HG03469 (cell line): ENCODE data around the gene CARD11.

ENCODE experiments used
- ATAC-seq: cut with Tn5 transposase; IDR thresholded peaks from one replicate; pipeline ENCODE4 v1.9.1; 2021; ENCODE audit warnings: mild to moderate bottlenecking, moderate library complexity, moderate number of reproducible peaks; ENCODE audit not compliant: unreplicated experiment

The CARD11 gene

DNA sequence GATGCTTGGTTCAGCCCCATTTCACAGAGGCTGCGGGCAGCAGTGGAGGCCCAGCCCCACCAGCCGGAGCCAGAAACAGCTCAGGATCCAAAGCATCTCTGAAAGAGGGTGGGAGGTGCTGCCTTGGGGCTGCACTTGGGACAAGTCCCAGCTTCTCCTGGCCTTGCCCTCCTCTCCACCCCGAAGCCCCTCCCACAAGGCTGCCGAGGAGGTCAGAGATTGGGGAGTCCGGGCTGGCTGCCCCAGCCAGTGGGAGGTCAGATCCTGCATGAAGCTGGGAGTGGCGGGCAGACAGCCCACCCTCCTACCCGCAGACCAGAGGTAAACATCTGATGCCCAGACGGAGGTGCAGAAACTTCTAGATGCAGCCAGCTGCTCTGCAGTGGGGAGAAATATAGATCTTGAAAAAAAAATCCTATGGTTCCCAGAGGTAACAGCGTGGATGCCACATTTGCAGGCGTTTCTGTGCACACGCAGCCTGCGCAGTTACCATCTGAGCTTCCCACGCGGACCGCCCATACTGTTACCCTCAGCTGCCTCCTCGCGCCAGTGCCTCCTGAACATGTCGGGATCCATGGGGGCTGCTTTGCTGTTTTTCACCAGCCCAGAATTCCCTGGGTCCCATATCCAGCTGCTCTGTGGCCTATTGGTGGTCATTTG is 162.7 kb downstream of the CARD11 start:
- no peak for ATAC-seq

DNA sequence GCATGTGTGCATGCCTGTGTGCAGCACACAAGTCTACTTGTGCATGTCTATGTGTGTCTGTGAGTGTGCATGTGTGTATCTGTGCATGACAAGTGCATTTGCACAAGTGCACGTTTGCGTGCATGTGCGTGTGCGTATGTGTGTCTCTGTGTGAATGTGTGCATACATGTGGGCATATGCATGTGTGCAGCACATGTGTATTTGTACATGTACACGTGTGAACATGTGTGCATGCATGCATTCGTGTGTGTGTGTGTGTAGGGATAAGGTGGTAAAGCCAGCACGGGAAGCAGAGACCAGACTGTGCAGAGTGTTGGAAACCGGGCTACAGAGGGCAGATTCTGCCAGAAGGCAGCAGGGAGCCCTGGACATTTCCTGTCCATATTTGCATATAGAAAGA is 163.6 kb downstream of the CARD11 start:
- ATAC-seq: no peak

DNA sequence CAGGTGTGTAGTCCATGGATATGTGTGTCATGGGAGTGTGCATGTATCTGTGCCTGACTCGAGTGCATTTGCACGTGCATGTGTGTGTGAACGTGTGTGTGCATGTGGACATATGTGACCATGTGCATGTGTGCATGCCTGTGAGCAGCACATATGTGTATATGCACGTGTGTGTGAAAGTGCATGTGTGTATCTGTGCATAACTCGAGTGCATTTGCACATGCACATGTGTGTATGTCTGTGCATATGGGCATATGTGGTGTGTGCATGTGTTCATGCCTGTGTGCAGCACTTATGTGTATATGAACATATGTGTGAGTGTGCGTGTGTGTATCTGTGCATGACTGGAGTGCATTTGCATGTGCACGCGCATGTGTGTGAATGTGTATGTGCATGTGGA is 164.3 kb downstream of the CARD11 start:
- no peak for ATAC-seq

DNA sequence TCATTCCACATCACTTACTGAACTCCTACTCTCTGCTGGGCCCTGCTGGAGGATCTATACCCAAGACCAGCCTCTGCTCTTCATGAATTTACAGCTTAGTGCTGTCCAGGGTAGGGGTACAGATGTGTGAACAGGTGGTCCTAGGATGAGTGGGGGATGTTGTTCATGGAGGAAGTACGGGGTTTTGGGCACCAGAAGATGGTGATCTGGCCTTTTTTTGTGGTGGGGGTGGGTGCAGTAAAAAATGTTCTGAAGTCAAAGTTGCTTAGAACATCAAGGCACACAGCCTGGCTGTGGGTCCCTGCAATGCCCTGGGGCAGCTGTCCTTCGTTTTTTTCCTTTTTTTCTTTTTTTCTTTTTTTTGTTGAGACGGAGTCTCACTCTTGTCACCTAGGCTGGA is 165.4 kb downstream of the CARD11 start:
- ATAC-seq: no peak

DNA sequence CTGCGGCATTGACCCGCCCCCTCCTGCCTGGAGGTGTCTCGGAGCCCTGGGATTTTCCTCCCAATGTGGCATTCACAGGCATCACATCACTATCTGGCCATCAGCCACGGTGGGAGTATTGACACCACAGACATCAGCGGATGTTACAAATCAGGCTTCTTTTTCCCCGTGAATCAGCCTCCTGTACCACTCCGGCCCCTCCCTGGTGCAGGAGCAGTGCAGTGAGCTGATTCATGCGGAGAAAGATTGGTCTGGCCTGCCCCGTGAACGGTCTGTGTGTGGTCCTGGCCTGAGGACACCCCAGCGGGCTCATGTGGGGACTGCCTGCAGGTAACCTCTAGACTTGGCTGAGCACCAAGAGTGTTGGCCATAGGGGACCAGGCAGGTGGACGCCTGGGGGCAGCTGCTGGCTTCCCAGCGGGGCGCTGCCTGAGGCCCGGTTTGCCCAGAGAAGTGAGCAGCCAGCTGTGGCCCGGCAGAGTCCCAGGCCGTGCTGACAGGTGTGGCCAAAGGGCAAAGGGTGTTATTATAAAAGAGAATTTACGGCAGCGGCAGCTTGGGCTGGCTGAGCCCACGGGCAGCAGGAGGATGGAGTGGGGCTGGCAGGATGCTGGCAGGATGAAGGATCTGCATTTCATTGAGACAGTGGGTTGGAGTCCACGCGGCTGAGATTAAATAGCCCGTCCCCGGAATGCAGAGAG is 167.5 kb downstream of the CARD11 start:
- no peak for ATAC-seq

DNA sequence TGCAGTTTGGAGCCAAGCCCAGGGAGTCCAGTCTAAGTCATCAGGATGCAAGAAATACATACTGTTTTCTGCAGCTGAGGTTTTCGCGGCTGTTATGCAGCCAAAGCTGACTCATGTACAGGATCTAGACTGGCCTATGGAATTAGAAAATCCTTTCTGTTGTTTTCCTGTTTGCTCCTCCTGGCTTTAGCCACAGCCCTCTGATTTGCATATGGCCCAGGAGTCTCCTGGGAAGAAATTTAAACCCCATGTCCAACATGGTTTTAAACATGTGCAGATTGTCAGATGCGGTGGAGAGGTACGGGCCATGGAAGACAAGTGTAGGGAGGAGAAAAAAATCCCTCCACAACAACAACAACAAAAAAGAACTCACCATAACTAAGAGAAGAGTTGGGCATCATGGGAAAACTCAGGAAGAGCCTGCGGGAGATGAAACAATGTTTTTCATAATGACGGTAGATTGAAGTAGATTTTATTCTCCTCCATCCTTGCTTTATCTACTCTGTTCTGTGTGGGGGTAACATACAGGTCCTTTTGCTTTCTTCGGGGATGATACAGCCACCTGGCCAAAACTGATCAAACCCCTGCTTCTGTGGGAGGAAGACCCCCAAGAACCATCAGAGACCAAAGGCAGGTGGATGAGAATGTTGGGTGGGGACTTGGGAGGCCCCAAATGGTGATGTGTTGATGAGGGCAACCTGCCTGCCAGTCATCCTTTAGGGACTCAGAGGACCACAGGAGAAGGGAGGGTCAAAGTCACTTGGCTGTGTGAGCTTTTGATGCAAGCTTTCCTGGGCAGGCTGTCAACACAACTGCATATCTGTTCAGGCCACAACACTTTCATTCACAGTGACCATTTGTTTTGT is 169.7 kb downstream of the CARD11 start:
- ATAC-seq: no peak

DNA sequence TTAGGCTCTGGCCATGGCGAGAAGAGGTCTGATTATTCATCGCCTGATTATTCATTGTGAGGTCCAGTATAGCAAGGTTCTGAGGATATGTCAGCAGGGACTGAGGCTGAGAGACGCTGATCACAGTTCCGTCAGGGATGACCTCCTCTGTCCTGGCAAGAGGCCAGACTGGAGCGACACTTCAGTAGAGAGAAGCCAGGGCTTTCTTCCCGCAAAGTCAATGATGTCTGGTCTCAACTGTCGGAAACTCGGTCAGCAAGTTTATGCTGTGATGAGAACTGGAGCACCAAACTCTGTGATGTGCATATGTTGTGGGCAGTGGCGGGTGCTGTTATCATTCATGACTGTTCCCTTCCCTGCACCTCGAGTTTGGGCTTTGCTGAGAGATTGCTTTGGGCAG is 170.5 kb downstream of the CARD11 start:
- ATAC-seq: no peak

DNA sequence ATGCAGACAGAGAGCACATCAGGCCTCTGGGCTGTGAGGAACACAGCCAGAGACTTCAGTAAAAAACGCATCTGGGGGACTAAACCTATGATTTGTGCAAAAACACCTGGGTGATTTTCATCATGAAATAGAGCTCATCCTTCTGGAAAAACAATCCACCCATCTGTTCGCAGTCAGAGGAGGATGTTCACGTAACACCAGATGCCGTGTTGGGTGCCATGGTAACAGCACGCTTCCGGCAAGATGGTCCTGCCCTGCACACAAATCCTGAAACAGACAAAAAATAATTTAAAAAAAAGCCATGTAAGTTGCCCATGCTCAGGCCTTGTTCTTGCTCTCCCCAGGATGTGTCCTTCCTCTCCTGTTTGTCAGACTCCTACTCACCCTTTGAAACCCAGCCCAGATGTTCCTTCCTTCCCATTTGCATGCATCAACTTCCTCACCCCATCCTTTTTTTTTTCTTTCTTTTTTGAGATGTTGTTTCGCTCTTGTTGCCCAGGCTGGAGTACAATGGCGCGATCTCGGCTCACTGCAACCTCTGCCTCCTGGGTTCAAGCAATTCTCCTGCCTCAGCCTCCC is 171.3 kb downstream of the CARD11 start:
- no peak for ATAC-seq

DNA sequence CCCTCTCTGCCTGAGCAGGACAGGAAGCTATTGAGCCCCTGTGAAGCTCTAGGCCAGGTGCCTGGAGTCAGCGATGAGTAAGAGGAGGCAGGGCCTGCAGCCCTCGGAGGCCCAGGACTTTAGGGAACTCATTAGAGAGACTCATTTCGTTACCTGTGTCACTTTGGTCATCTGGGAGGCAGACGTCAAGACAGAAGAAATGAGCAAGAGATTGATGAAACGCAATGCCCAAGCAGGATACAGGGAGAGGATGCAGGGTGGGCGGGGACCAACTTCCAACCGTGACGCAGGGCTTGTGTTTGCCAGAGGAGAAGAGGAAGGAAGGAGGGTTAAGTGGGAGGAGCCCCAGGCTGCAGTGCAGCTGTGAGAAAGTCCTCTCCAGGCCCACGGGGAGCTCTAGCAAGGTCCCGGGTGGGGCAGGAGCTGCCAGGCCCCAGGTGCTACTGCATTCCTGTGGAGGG is 173.2 kb downstream of the CARD11 start:
- no peak for ATAC-seq

DNA sequence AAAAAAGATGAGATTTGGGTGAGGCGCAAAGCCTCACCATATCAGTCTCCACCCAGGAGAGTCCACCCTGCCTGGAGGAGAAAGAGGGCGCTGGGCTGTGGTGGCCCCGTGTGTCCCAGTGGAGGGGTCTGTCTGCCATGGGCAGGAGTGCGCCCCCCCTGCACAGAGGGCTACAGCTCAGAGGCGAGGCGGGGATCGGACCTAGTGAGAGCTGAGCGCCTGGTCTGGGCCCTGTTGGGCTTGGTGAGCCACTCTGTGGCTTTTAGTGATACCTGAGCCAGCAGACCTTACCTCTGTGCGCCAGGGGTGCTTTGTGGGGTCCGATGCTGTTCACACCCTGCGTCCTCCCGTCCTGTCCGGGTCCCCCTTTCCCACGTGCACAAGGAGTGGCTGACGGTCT is 173.7 kb downstream of the CARD11 start:
- no peak for ATAC-seq

DNA sequence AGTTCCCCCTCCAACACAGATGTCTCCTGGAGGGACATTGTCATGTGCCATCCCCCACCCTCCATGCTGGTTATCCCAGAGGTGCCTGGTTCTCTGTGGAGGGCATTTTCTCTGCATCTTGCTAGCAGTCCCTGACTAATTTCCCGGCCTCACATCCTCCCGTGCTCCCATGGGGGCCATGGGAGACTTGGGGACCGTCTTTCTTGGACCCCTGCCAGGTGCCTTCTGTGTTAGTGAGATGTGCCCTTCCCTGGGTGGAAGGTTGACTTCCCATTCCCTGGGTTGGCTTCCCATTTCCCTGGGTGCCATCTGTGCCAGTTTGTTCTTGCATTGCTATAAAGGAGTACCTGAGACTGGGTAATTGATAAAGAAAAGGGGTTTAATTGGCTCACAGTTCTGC is 177.1 kb downstream of the CARD11 start:
- no peak for ATAC-seq

DNA sequence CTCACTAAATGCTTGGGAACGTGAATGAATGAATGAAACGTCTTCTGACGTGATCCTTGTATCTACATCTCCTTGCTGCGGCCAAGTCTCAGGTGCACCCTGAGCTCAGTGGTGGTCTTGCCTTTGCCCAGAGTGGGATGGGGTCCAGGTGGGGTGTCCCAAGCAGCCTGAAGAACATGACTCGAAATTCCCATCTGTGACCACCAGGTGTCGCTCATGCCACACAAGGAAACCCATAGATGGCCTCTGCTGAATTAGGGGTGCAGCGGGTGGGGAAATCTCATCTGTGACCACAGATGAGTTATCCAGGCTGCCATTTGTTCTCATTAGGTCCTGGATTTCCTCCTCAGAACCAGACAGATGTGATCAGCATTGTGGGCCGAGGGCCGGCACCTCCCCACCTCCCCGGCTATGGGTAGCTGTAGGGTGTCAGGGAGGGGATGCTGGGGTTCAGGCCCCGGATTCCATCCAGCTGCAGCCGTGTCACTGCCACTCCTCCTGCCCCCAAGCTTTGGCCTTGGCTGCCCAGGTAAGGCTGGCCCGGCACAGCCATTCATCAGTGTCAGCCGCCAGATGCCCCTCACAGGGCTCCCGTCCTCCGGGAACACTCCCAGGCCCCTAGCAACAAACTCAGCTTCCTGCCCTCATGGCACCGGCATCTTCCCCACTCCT is 178.5 kb downstream of the CARD11 start:
- ATAC-seq: no peak

DNA sequence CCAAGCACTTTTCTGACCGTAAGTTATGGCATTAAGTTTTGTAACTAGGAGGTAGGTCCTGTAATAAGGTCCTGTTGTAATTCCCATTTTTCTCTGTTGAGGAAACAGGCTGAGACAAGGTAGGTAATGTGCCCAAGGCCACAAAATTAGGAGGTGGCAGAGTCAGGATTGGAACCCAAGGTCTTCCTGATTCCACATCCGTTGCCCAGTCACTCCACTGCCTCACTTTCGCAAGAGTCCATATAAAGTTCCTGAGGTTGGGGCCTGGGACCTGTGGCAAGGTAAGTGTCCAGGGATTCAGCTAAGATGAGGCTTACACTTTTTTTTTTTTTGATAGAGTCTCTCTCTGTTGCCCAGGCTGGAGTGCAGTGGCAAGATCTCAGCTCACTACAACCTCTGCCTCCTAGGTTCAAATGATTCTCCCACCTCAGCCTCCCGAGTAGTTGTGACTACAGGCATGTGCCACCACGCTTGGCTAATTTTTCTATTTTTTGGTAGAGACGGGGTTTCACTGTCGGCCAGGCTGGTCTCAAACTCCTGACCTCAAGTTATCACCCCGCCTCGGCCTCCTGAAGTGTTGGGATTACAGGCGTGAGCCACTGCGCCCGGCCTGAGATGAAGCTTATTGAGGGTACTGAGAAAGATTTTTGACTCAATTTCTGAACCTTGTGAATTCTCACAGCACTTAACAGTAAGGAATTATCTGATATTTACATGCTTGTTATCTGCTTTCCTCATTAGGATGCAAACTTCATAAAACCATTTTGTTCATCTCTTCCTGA is 179.3 kb downstream of the CARD11 start:
- ATAC-seq: no peak

DNA sequence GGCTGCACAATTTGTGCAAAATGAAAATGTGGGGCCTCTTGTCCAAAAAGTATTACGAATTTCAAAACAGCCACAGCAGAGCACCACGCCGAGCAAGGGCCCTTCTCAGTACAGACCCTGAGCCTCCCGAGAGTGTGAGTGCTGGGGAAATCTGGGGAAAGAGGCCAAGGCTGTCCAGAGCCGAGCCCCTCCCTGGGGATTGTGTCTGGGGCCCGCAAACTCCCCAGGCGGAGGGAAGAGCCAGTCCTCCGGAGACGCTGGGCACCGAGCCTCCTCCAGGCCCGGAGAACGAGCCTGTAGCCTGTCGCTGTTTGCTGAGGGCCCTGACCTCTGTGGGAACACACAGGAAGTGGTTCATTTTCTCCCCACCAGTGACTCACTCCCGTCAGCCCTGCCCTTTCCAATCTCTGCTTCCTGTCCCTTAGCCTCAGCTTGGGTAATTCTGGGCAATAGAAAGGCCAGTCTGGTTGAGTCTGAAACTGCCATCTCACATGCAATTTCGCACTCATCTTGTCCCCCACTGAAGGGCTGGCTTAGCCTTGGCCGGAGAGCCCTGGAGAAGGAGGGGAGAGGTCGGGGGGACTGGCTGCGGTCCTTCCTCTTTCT is 180.1 kb downstream of the CARD11 start:
- peak; percentile 85 for ATAC-seq

DNA sequence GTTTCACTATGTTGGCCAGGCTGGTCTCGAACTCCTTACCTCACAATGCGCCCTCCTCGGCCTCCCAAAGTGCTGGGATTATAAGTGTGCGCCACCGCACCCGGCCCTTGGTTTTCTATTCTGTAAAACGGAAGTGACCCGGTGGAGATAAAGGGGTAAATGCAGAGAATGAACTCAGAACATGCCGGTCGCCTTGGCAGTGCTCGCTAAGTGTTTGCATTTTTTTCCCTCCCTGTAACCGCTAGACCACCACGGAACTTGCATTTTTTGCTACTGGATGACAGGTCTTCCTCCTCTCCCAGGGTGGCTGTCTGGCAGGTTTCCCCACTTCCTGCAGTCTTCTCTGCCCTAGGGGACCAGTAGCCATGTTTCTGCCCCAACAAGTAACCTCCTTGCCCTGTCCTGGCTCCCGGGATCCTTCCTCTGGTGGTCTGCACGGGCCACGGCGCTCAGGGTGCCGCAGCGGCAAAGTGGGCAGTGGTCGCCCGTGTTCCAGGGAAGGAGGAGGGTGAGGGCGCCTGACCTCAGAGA is 180.8 kb downstream of the CARD11 start:
- ATAC-seq: no peak

DNA sequence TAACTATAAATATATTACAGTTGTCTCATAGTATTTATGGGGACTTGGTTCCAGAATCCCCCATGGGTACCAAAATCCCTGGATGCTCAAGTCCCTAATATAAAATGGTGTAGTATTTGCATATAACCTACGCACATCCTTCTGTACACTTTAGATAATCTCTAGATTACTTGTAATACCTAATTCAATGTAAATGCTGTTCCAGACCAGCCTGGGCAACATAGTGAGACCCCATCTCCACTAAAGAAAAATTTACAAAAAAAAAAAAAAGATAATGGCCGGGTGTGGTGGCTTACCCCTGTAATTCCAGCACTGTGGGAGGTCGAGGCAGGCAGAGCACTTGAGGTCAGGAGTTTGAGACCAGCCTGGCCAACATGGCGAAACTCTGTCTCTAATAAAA is 182.2 kb downstream of the CARD11 start:
- no peak for ATAC-seq

DNA sequence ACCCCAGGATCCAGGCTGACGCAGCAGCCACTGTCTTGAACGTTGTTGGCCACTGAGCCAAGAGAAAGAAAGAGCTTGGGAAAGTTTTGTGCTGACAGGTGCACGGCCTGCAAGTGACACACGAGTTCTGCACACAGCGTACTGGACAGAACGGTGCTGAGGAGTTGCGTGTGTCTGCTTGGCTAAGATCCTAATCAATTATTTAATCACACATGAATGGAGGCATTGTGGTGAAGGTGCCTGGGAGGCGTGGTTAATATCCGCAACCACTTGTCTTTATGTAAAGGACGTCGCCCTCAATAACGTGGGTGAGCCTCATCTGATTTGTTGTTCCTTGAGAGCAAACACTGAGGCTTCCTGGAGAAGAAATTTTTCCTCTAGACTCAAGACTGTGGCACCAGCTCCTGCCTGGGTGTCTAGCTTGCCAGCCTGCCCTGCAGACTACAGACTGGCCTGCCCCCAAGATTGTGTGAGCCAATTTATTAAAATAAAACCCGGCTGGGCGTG is 183.0 kb downstream of the CARD11 start:
- ATAC-seq: no peak

DNA sequence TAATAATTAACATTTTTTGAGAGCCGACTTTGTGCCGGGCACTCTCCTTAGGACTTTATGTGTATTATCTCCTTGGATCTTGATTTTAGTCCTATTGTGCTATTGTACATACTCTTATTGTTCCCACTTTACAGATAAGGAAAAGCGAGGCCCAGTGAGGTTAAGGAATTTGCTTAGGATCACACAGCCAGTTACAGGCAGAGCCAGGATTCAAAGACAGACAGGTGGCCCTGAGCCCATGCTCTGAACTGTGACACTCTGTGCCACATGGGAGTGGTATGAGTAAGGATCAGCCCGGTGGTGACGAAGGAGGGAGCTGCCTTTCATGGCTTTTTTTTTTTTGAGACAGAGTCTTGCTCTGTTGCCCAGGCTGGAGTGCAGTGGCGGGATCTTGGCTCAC is 183.7 kb downstream of the CARD11 start:
- ATAC-seq: no peak

DNA sequence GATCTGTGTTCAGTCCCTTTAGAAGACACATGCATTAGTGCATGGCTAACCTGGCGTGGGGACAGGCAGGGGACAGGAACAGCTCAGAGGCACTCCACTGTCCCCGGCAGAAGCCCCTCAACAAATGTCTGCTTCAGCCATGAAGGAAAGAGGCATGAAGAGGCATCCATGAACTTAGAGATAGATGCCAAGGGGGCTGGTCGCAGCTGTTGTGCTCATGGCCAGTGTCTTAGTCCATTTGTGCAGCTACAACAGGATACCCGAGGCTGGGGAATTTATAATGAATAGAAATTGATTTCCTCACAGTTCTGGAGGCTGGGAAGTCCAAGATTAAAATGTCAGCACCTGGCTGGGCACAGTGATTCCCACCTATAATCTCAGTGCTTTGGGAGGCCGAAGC is 185.0 kb downstream of the CARD11 start:
- no peak for ATAC-seq
